Measurements from ENCODE around the gene FARP2.

The FARP2 gene

GRCh38 chr2:241491549-241492173 lies 135.6 kb downstream of the FARP2 start:
- no peaks in the 10 kb centered on the region for H4K20me1 ChIP-seq (ENCODE audit: insufficient read depth)
- H3K79me2 ChIP-seq (ENCODE audit: insufficient read depth, low read depth) = no peaks in the 10 kb centered on the region
- no peaks in the 10 kb centered on the region for H3K36me3 ChIP-seq (ENCODE audit: insufficient read depth)
- no peak overlapping the region for H3K9ac ChIP-seq
- no peak overlapping the region for H3K4me2 ChIP-seq
- H2AFZ ChIP-seq (ENCODE audit: low read depth) = no peak overlapping the region
- H3K27me3 ChIP-seq (ENCODE audit: insufficient read depth, low read depth) = no peaks in the 10 kb centered on the region
- no peak overlapping the region for H3K4me3 ChIP-seq (IDR thresholded peaks at IDR 0.05; ENCODE audit: insufficient read depth, low read depth, low read length)
- no peak for TF ChIP-seq CTCF (conservative IDR thresholded peaks at IDR 0.05; ENCODE audit: low read depth, low read length)
- H3K4me1 ChIP-seq (ENCODE audit: low read depth, poor library complexity, severe bottlenecking) = no peaks in the 10 kb centered on the region
- no peak overlapping the region for H3K27ac ChIP-seq

GRCh38 chr2:241492174-241492565 lies 136.1 kb downstream of the FARP2 start:
- H3K9ac ChIP-seq = no peak overlapping the region
- no peaks in the 10 kb centered on the region for H3K79me2 ChIP-seq (ENCODE audit: insufficient read depth, low read depth)
- H3K36me3 ChIP-seq (ENCODE audit: insufficient read depth) = no peaks in the 10 kb centered on the region
- no peak overlapping the region for H3K4me3 ChIP-seq (IDR thresholded peaks at IDR 0.05; ENCODE audit: insufficient read depth, low read depth, low read length)
- no peak overlapping the region for H3K4me2 ChIP-seq
- no peak for TF ChIP-seq CTCF (conservative IDR thresholded peaks at IDR 0.05; ENCODE audit: low read depth, low read length)
- no peak overlapping the region for H3K27ac ChIP-seq
- no peaks in the 10 kb centered on the region for H4K20me1 ChIP-seq (ENCODE audit: insufficient read depth)
- H3K4me1 ChIP-seq (ENCODE audit: low read depth, poor library complexity, severe bottlenecking) = no peaks in the 10 kb centered on the region
- no peak overlapping the region for H2AFZ ChIP-seq (ENCODE audit: low read depth)
- no peaks in the 10 kb centered on the region for H3K27me3 ChIP-seq (ENCODE audit: insufficient read depth, low read depth)

GRCh38 chr2:241493092-241493491 lies 137.0 kb downstream of the FARP2 start:
- Histone ChIP-seq H3K27ac (no peak overlapping the region), H3K79me2 (ENCODE audit: insufficient read depth, low read depth) (no peaks in the 10 kb centered on the region), H2AFZ (ENCODE audit: low read depth) (no peak overlapping the region), H3K27me3 (ENCODE audit: insufficient read depth, low read depth) (no peaks in the 10 kb centered on the region), H3K9ac (no peak overlapping the region), H3K36me3 (ENCODE audit: insufficient read depth) (no peaks in the 10 kb centered on the region), H3K4me2 (no peak overlapping the region), H4K20me1 (ENCODE audit: insufficient read depth) (no peaks in the 10 kb centered on the region), H3K4me1 (ENCODE audit: low read depth, poor library complexity, severe bottlenecking) (no peaks in the 10 kb centered on the region), H3K4me3 (IDR thresholded peaks at IDR 0.05; ENCODE audit: insufficient read depth, low read depth, low read length) (no peak overlapping the region)
- no peak for TF ChIP-seq CTCF (conservative IDR thresholded peaks at IDR 0.05; ENCODE audit: low read depth, low read length)

GRCh38 chr2:241494311-241494908 lies 138.3 kb downstream of the FARP2 start:
- no peak overlapping the region for H3K4me2 ChIP-seq
- H3K36me3 ChIP-seq (ENCODE audit: insufficient read depth) = no peaks in the 10 kb centered on the region
- no peak overlapping the region for H2AFZ ChIP-seq (ENCODE audit: low read depth)
- no peak overlapping the region for H3K9ac ChIP-seq
- no peak overlapping the region for H3K4me3 ChIP-seq (IDR thresholded peaks at IDR 0.05; ENCODE audit: insufficient read depth, low read depth, low read length)
- no peaks in the 10 kb centered on the region for H3K27me3 ChIP-seq (ENCODE audit: insufficient read depth, low read depth)
- H3K27ac ChIP-seq = no peak overlapping the region
- TF ChIP-seq CTCF (conservative IDR thresholded peaks at IDR 0.05; ENCODE audit: low read depth, low read length) = no peak
- H3K4me1 ChIP-seq (ENCODE audit: low read depth, poor library complexity, severe bottlenecking) = no peaks in the 10 kb centered on the region
- no peaks in the 10 kb centered on the region for H3K79me2 ChIP-seq (ENCODE audit: insufficient read depth, low read depth)
- no peaks in the 10 kb centered on the region for H4K20me1 ChIP-seq (ENCODE audit: insufficient read depth)
